Fibroblast of the conjunctiva (primary cell): ENCODE measurements around the gene DCTPP1.
A peak's percentile ranks its signal among the peaks of the same experiment; 100 is the strongest.
"Not testable (repeated sequence)": the region's sequence is repeated elsewhere in the genome, so short reads cannot be mapped to it uniquely, and the experiment has no call there.

Experiments
- DNase-seq: peaks from one replicate; pipeline ENCODE4 v3.0.0-alpha.2; 2010; ENCODE audit warnings: low read depth

The DCTPP1 gene

GRCh38 chr16:30429678-30430427 lies at the start of gene DCTPP1:
Gene DCTPP1, minus strand, starts transcription at chr16:30430030. Its CDS starts 50 bp downstream, at chr16:30429980.
- peak; percentile 93 for DNase-seq

- DNase-seq: no peak
Observed at GRCh38 chr16:30478766-30479478, 49.1 kb upstream of the DCTPP1 start.

- not testable (repeated sequence) for DNase-seq
Observed at GRCh38 chr16:30477773-30478172, 47.9 kb upstream of the DCTPP1 start.

- DNase-seq: no peak
Observed at GRCh38 chr16:30476991-30477390, 47.2 kb upstream of the DCTPP1 start.

GRCh38 chr16:30474684-30475083 lies 44.9 kb upstream of the DCTPP1 start:
- no peak for DNase-seq

- DNase-seq: no peak
Observed at GRCh38 chr16:30474074-30474452, 44.2 kb upstream of the DCTPP1 start.

- DNase-seq: no peak
Observed at GRCh38 chr16:30473231-30474073, 43.6 kb upstream of the DCTPP1 start.

- DNase-seq: no peak
Observed at GRCh38 chr16:30472328-30472942, 42.6 kb upstream of the DCTPP1 start, which contains the start of gene ITGAL. Gene ITGAL, plus strand, starts transcription at chr16:30472742. Its CDS starts 96 bp downstream, at chr16:30472838.

- no peak for DNase-seq
Observed at GRCh38 chr16:30470632-30470995, 40.8 kb upstream of the DCTPP1 start.

GRCh38 chr16:30470170-30470512 lies 40.3 kb upstream of the DCTPP1 start:
- DNase-seq: no peak

GRCh38 chr16:30464078-30464477 lies 34.2 kb upstream of the DCTPP1 start:
- DNase-seq: no peak

- DNase-seq: not testable (repeated sequence)
Observed at GRCh38 chr16:30461426-30461825, 31.6 kb upstream of the DCTPP1 start.

GRCh38 chr16:30459456-30459855 lies 29.6 kb upstream of the DCTPP1 start:
- no peak for DNase-seq

- DNase-seq: no peak
Observed at GRCh38 chr16:30458561-30459394, 28.9 kb upstream of the DCTPP1 start.

GRCh38 chr16:30457743-30458560 lies 28.1 kb upstream of the DCTPP1 start:
- no peak for DNase-seq

- DNase-seq: no peak
Observed at GRCh38 chr16:30457256-30457655, 27.4 kb upstream of the DCTPP1 start.

GRCh38 chr16:30456302-30456701 lies 26.5 kb upstream of the DCTPP1 start:
- no peak for DNase-seq

GRCh38 chr16:30452709-30453580 lies 23.1 kb upstream of the DCTPP1 start:
- not testable (repeated sequence) for DNase-seq

- no peak for DNase-seq
Observed at GRCh38 chr16:30449116-30449435, 19.2 kb upstream of the DCTPP1 start.
